Bronchial epithelial cell (primary cell): Measurements from ENCODE around the gene UCHL5. TPM values are rescaled to one million over a fixed set of nuclear protein-coding genes. Genes with fewer than 3 reads are reported as not detected.

Experiments used
- DNase-seq: peaks from one replicate; pipeline ENCODE4 v3.0.0-alpha.2; 2010; ENCODE audit warnings: low read depth
- FAIRE-seq: peaks from 2 replicates; lab custom pipeline; 2011; peaks lifted over from hg19 to GRCh38; lab: Jason Lieb, UNC
- H3K27me3 ChIP-seq: 2 replicates; pipeline ENCODE4 v1.5.1; 2011; ENCODE audit warnings: low read length; ENCODE audit not compliant: control insufficient read depth, insufficient read depth
- H3K36me3 ChIP-seq: 2 replicates; pipeline ENCODE4 v1.5.1; 2011; ENCODE audit warnings: low read length; ENCODE audit not compliant: control insufficient read depth, insufficient read depth
- H3K4me3 ChIP-seq: 2 replicates; pipeline ENCODE4 v1.5.1; 2011; ENCODE audit warnings: mild to moderate bottlenecking, low read depth, low read length, control low read depth
- CTCF ChIP-seq: IDR thresholded peaks from 2 replicates; pipeline ENCODE4 v1.5.1; 2011; ENCODE audit warnings: mild to moderate bottlenecking, moderate library complexity, low read length, control low read depth, inconsistent platforms; ENCODE audit not compliant: insufficient read depth, severe bottlenecking
- total RNA-seq: library from RNA; depleted of rRNA; stranded (reverse); fragments of >200 nt; gene quantifications from 2 replicates; pipeline ENCODE4 v1.2.1, GENCODE V29; 2014

Gene UCHL5
- total RNA-seq, 1 donor from 2014 or later = 26.3 TPM

- no peaks in the 10 kb centered on the region for H3K36me3 ChIP-seq
- H3K4me3 ChIP-seq = no peak overlapping the region
- TF ChIP-seq CTCF = no peak
- DNase-seq (no peak), FAIRE-seq (no peak)
- no peaks in the 10 kb centered on the region for H3K27me3 ChIP-seq
Observed at GRCh38 chr1:192973202-192973601, 86.0 kb downstream of the UCHL5 start.

GRCh38 chr1:192969091-192969490, 90.1 kb downstream of the UCHL5 start:
- no peak for DNase-seq
- Histone ChIP-seq H3K27me3 (no peaks in the 10 kb centered on the region), H3K36me3 (no peaks in the 10 kb centered on the region), H3K4me3 (no peak overlapping the region)
- no peak for TF ChIP-seq CTCF
- no peak for FAIRE-seq

- Histone ChIP-seq H3K27me3 (no peaks in the 10 kb centered on the region), H3K4me3 (no peak overlapping the region), H3K36me3 (no peaks in the 10 kb centered on the region)
- TF ChIP-seq CTCF = no peak
- DNase-seq = no peak
- FAIRE-seq = no peak
Observed at GRCh38 chr1:192968323-192968722, 90.8 kb downstream of the UCHL5 start.

- no peak for TF ChIP-seq CTCF
- DNase-seq (peak; percentile 40), FAIRE-seq (no peak)
- no peaks in the 10 kb centered on the region for H3K36me3 ChIP-seq
- no peaks in the 10 kb centered on the region for H3K27me3 ChIP-seq
- H3K4me3 ChIP-seq = no peak overlapping the region
Observed at GRCh38 chr1:192967901-192968300, 91.3 kb downstream of the UCHL5 start.

GRCh38 chr1:192967211-192967877, 91.8 kb downstream of the UCHL5 start:
- H3K4me3 ChIP-seq = no peak overlapping the region
- no peak for TF ChIP-seq CTCF
- H3K36me3 ChIP-seq = no peaks in the 10 kb centered on the region
- no peak for DNase-seq
- FAIRE-seq = no peak
- no peaks in the 10 kb centered on the region for H3K27me3 ChIP-seq

- TF ChIP-seq CTCF = no peak
- FAIRE-seq (no peak), DNase-seq (no peak)
- H3K4me3 ChIP-seq = no peak overlapping the region
- H3K36me3 ChIP-seq = no peaks in the 10 kb centered on the region
- no peaks in the 10 kb centered on the region for H3K27me3 ChIP-seq
Observed at GRCh38 chr1:192966073-192966472, 93.1 kb downstream of the UCHL5 start.
